ENCODE measurements around the gene ESCO1. TPM values are rescaled to one million over a fixed set of nuclear protein-coding genes. Genes with fewer than 3 reads are reported as not detected.

ESCO1 gene
- total and polyA plus RNA-seq, 12 donors: 6.7 to 34.2 (median 12.0) TPM

DNA sequence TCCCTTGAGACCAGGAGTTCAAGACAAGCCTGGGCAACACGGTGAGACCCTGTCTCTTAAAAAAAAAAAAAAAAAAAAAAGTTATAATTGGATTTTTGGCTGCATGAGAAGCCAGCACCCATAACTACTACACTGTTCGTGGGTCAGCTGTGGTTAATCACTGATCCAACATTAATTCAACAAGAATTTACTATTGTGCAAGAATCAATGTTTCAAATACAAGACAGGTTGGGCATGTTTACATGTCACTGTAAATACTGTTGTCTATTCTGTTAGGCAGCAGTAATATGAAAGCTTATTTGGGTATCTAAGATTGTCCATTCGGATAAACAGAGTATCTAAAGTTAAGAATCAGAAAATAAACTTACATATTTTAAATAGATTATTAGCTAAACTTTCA lies 62.3 kb downstream of the ESCO1 start:
- intact Hi-C loops (cut with DNase I): no loop called here
- WGBS, 4 donors: 92 to 96% (median 93%) methylated on average over 3 of the region's 3 CpGs

DNA sequence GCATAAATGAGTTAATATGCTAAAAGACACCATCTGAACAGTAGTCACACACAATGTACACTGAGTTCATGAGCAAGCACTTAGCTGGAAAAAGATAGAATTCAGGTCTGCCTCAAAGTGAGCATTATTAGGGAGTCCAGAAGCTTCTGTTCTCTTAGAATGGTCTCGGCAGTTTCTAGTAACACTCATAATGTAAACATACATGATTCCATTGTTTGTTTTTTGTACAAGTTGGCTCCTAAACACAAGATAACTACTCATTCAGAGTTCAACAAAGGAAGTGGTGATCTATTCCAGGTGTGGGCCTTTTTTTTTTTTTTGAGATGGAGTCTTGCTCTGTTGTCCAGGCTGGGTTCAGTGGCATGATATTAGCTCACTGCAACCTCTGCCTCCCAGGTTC lies 66.2 kb downstream of the ESCO1 start:
- no peaks in the 10 kb centered on the region for H3K4me1 ChIP-seq (replicated peaks in 1 of 2)
- no peak for DNase-seq
- H3K36me3 ChIP-seq (replicated peaks in 1 of 2): peaks cover 0 to 22% of the 10 kb centered on the region in 2 donors
- no peak overlapping the region for H3K27ac ChIP-seq
- intact Hi-C loops (cut with DNase I): no loop called here
- no peaks in the 10 kb centered on the region for H3K27me3 ChIP-seq
- no peak overlapping the region for H3K4me3 ChIP-seq
- 81 to 100% (median 94%) methylated on average over 1 of the region's 1 CpG for WGBS, 4 donors
- no peak for TF ChIP-seq POLR2A (IDR thresholded peaks at IDR 0.05)
- TF ChIP-seq, protein P1, sequence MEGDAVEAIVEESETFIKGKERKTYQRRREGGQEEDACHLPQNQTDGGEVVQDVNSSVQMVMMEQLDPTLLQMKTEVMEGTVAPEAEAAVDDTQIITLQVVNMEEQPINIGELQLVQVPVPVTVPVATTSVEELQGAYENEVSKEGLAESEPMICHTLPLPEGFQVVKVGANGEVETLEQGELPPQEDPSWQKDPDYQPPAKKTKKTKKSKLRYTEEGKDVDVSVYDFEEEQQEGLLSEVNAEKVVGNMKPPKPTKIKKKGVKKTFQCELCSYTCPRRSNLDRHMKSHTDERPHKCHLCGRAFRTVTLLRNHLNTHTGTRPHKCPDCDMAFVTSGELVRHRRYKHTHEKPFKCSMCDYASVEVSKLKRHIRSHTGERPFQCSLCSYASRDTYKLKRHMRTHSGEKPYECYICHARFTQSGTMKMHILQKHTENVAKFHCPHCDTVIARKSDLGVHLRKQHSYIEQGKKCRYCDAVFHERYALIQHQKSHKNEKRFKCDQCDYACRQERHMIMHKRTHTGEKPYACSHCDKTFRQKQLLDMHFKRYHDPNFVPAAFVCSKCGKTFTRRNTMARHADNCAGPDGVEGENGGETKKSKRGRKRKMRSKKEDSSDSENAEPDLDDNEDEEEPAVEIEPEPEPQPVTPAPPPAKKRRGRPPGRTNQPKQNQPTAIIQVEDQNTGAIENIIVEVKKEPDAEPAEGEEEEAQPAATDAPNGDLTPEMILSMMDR (IDR thresholded peaks at IDR 0.05): no peak
- no peaks in the 10 kb centered on the region for H3K9me3 ChIP-seq (replicated peaks in 1 of 3)

More for the DNA sequence above, 62.3 kb downstream of the ESCO1 start:
- TF ChIP-seq, protein P1 (IDR thresholded peaks at IDR 0.05): no peak
- TF ChIP-seq POLR2A (IDR thresholded peaks at IDR 0.05): no peak
- H3K36me3 ChIP-seq (replicated peaks in 1 of 2): peaks cover 0 to 13% of the 10 kb centered on the region in 2 donors
- no peaks in the 10 kb centered on the region for H3K4me1 ChIP-seq (replicated peaks in 1 of 2)
- H3K27me3 ChIP-seq: no peaks in the 10 kb centered on the region
- DNase-seq: no peak
- H3K4me3 ChIP-seq: no peak overlapping the region
- H3K9me3 ChIP-seq (replicated peaks in 1 of 3): no peaks in the 10 kb centered on the region
- H3K27ac ChIP-seq: no peak overlapping the region

DNA sequence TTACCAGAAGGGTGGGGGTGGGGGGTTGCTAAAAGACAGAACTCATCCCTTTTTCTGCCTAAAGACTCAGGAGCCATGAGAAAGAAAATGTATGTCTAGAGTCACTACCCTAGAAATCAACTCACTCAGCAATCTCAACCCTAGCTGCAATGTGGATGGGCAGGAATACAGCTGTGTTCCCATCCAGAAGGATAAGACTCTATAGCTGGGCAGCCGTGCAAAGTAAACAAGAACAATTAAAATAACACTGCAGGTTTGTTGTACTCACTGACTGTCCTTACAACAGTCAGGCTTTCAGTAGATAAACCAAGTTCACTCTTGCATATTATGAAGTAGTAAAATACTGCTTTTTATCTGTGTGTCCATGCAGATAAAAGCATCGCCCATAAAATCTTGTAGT lies 74.0 kb downstream of the ESCO1 start:
- Histone ChIP-seq H3K27ac (no peak overlapping the region), H3K27me3 (no peaks in the 10 kb centered on the region), H3K4me3 (no peak overlapping the region), H3K4me1 (replicated peaks in 1 of 2) (no peaks in the 10 kb centered on the region), H3K36me3 (replicated peaks in 1 of 2) (peaks cover 0 to 5% of the 10 kb centered on the region in 2 donors), H3K9me3 (replicated peaks in 1 of 3) (no peaks in the 10 kb centered on the region)
- WGBS, 4 donors: 83 to 89% (median 89%) methylated on average over 2 of the region's 2 CpGs
- TF ChIP-seq, protein P1 (IDR thresholded peaks at IDR 0.05): no peak
- no peak for TF ChIP-seq POLR2A (IDR thresholded peaks at IDR 0.05)
- intact Hi-C loops (cut with DNase I): no loop called here
- DNase-seq: no peak

DNA sequence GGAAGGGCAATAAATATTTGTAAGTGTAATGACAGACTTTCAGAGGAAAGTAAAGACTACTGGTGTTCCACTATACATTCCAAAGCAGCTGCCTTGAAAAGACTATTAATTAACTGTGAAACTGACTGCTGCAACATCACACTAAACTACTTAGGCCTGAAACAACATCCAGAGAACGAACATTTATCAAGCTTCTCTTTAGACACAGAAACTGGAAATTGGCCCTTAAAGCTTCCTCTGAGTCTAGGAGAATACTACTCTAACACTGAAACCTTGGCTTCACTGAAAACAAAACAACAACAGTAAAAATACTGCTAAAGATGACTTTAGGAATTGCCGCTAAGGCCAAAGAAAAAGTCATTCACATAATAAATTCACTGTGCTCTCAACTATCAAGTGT lies 74.6 kb downstream of the ESCO1 start:
- 81 to 90% (median 86%) methylated on average over 2 of the region's 2 CpGs for WGBS, 4 donors
- H3K4me3 ChIP-seq: no peak overlapping the region
- H3K9me3 ChIP-seq (replicated peaks in 1 of 3): no peaks in the 10 kb centered on the region
- no peak overlapping the region for H3K27ac ChIP-seq
- H3K4me1 ChIP-seq (replicated peaks in 1 of 2): no peaks in the 10 kb centered on the region
- no peak for TF ChIP-seq POLR2A (IDR thresholded peaks at IDR 0.05)
- TF ChIP-seq, protein P1 (IDR thresholded peaks at IDR 0.05): no peak
- no peaks in the 10 kb centered on the region for H3K27me3 ChIP-seq
- no peak for DNase-seq
- intact Hi-C loops (cut with DNase I): no loop called here
- H3K36me3 ChIP-seq (replicated peaks in 1 of 2): no peaks in the 10 kb centered on the region

All from adrenal gland (tissue), 12 donors.